ENCODE results near the gene EPOP.

The EPOP gene

GRCh38 chr17:38705803-38706504 is 31.2 kb upstream of the EPOP start:
- no peak for TF ChIP-seq CTCF (IDR thresholded peaks at IDR 0.05; ENCODE audit: borderline replicate concordance, control extremely low read depth, extremely low read depth, insufficient read depth, missing control alignments)
- in situ Hi-C loops (cut with MboI; ENCODE audit: low sequenced_read_pairs, unreplicated experiment) = no loop called here
- DNase-seq (ENCODE audit: low spot score) = no peak

- DNase-seq (ENCODE audit: low spot score) = peak; percentile 74
- no peak for TF ChIP-seq CTCF (IDR thresholded peaks at IDR 0.05; ENCODE audit: borderline replicate concordance, control extremely low read depth, extremely low read depth, insufficient read depth, missing control alignments)
- in situ Hi-C loops (cut with MboI; ENCODE audit: low sequenced_read_pairs, unreplicated experiment) = no loop called here
Observed at GRCh38 chr17:38705523-38705802, 30.7 kb upstream of the EPOP start.

- in situ Hi-C loops (cut with MboI; ENCODE audit: low sequenced_read_pairs, unreplicated experiment) = no loop called here
Observed at GRCh38 chr17:38704606-38705522, 30.1 kb upstream of the EPOP start, which contains the start of gene MLLT6. TSS of gene MLLT6 (plus strand) at chr17:38705273. CDS start at chr17:38705633, 360 bp downstream.

GRCh38 chr17:38703742-38704605 is 29.2 kb upstream of the EPOP start:
- DNase-seq (ENCODE audit: low spot score) = peak; percentile 86
- in situ Hi-C loops (cut with MboI; ENCODE audit: low sequenced_read_pairs, unreplicated experiment) = no loop called here
- no peak for TF ChIP-seq CTCF (IDR thresholded peaks at IDR 0.05; ENCODE audit: borderline replicate concordance, control extremely low read depth, extremely low read depth, insufficient read depth, missing control alignments)

More at GRCh38 chr17:38704606-38705522, 30.1 kb upstream of the EPOP start, which contains the start of gene MLLT6:
- no peak for TF ChIP-seq CTCF (IDR thresholded peaks at IDR 0.05; ENCODE audit: borderline replicate concordance, control extremely low read depth, extremely low read depth, insufficient read depth, missing control alignments)
- DNase-seq (ENCODE audit: low spot score) = peak; percentile 79

GRCh38 chr17:38702916-38703741 is 28.4 kb upstream of the EPOP start:
- DNase-seq (ENCODE audit: low spot score) = peak; percentile 31
- no peak for TF ChIP-seq CTCF (IDR thresholded peaks at IDR 0.05; ENCODE audit: borderline replicate concordance, control extremely low read depth, extremely low read depth, insufficient read depth, missing control alignments)
- in situ Hi-C loops (cut with MboI; ENCODE audit: low sequenced_read_pairs, unreplicated experiment) = no loop called here
